Measurements from ENCODE around the gene FRMPD3. TPM values are rescaled to one million over a fixed set of nuclear protein-coding genes. Genes with fewer than 3 reads are reported as not detected.

The FRMPD3 gene
- total RNA-seq, 4 donors from 2014 or later: not detected

DNA sequence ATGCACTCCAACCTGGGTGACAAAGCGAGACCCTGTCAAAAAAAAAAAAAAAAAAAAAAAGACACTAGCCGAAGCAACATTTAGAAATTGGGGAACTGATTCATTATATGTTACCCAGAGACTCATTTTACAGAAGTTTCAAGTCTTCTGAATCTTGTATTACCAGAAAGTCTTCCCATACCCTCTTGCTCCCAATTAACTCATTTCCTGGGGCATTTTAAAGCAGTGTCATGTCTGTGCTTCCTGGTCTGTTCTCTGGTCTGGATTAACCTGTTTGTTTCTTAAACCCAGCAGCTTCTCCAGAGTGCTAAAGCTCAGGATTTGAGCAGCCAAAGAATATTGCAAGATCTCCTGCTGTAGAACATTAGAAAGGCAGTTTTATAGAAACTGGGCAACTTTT, 43.7 kb downstream of the FRMPD3 start:
- 76 to 78% methylated on average over 2 of the region's 2 CpGs for WGBS, 2 donors
- peaks cover 0 to 17% of the 10 kb centered on the region in 2 donors for H3K27me3 ChIP-seq
- TF ChIP-seq POLR2A (IDR thresholded peaks at IDR 0.05): no peak
- no peak for TF ChIP-seq EP300 (IDR thresholded peaks at IDR 0.05)
- no peak overlapping the region for H3K27ac ChIP-seq
- H3K36me3 ChIP-seq: no peaks in the 10 kb centered on the region
- no peak overlapping the region for H3K4me3 ChIP-seq
- no peaks in the 10 kb centered on the region for H3K4me1 ChIP-seq
- H3K9me3 ChIP-seq: no peaks in the 10 kb centered on the region
- DNase-seq (ENCODE audit: low spot score in 2 of 2): no peak

DNA sequence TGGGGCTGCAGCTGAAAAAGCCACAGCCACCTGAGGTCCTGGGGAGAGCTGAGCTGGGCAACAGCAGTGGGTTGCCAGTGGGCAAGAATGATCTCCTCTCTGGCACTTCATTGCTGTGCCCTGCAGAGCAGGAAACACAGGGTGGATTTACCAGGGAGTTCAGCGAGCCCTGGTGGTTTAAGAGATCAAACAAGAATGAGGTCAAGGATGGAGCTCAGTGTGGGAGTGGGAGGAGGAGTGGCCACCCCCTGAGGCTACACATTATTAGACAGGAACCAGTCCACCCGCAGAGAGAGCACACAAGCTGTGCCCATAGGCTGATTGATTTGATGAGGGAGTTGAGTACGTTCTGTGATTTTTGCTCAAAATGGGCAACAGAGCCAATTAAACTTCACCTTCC, 47.3 kb downstream of the FRMPD3 start:
- no peaks in the 10 kb centered on the region for H3K9me3 ChIP-seq
- no peak overlapping the region for H3K4me3 ChIP-seq
- H3K27ac ChIP-seq: no peak overlapping the region
- no peaks in the 10 kb centered on the region for H3K36me3 ChIP-seq
- TF ChIP-seq EP300 (IDR thresholded peaks at IDR 0.05) (no peak), POLR2A (IDR thresholded peaks at IDR 0.05) (no peak)
- WGBS, 2 donors: 45 to 50% methylated on average over 3 of the region's 3 CpGs
- H3K4me1 ChIP-seq: no peaks in the 10 kb centered on the region
- DNase-seq (ENCODE audit: low spot score in 2 of 2): no peak
- H3K27me3 ChIP-seq: peaks cover 0 to 29% of the 10 kb centered on the region in 2 donors

Other genes starting within 250 kb of the FRMPD3 start
- gene NUP62CL, start 243.2 kb upstream of the FRMPD3 start, total RNA-seq: under 1 TPM in 1 of 4 donors, not detected in 3; 0.66 TPM
- gene DNAAF6, start 243.0 kb upstream of the FRMPD3 start, total RNA-seq: not detected
- gene PRPS1, start 178.9 kb downstream of the FRMPD3 start, total RNA-seq: 10 to 100 TPM; 19.0 to 33.3 (median 28.9) TPM

Measured in tibial nerve (tissue), 4 donors.